Neural progenitor cell (in vitro differentiated cells): Measurements from ENCODE around the gene FHOD1. TPM values are rescaled to one million over a fixed set of nuclear protein-coding genes. Genes with fewer than 3 reads are reported as not detected.

Experiments used
- DNase-seq: peaks from one replicate; pipeline ENCODE4 v3.0.0-alpha.2; 2016; ENCODE audit warnings: low spot score
- H2AFZ ChIP-seq: fragments of 200-600 bp; sonication (generic); replicated peaks from 2 replicates; pipeline ENCODE4 v1.6.1; 2016; ENCODE audit warnings: antibody characterized with exemption
- H3F3A ChIP-seq: fragments of 200-600 bp; sonication (generic); 2 replicates; pipeline ENCODE4 v1.6.1; 2016; ENCODE audit warnings: antibody characterized with exemption, low read depth
- H3K27ac ChIP-seq: fragments of 200-600 bp; sonication (generic); 2 replicates; pipeline ENCODE4 v1.5.1; 2016; ENCODE audit warnings: mild to moderate bottlenecking
- H3K27me3 ChIP-seq: fragments of 200-600 bp; sonication (generic); 2 replicates; pipeline ENCODE4 v1.6.1; 2016; ENCODE audit warnings: mild to moderate bottlenecking, moderate library complexity
- H3K36me3 ChIP-seq: fragments of 200-600 bp; sonication (generic); 2 replicates; pipeline ENCODE4 v1.5.1; 2016
- H3K4me1 ChIP-seq: fragments of 200-600 bp; sonication (generic); 2 replicates; pipeline ENCODE4 v1.6.1; 2016; ENCODE audit warnings: mixed run types
- H3K4me2 ChIP-seq: fragments of 200-600 bp; sonication (generic); 2 replicates; pipeline ENCODE4 v1.6.1; 2016
- H3K4me3 ChIP-seq: fragments of 200-600 bp; sonication (generic); 2 replicates; pipeline ENCODE4 v1.5.1; 2016
- H3K79me2 ChIP-seq: fragments of 200-600 bp; sonication (generic); 2 replicates; pipeline ENCODE4 v1.6.1; 2016; ENCODE audit warnings: low read depth
- H3K9ac ChIP-seq: fragments of 200-600 bp; sonication (generic); 2 replicates; pipeline ENCODE4 v1.6.1; 2016
- H3K9me3 ChIP-seq: fragments of 200-600 bp; sonication (generic); 2 replicates; pipeline ENCODE4 v1.5.1; 2016; ENCODE audit warnings: low read depth
- H4K20me1 ChIP-seq: fragments of 200-600 bp; sonication (generic); 2 replicates; pipeline ENCODE4 v1.6.1; 2016; ENCODE audit warnings: low read depth
- H3K27ac Mint-ChIP-seq: 3 replicates; pipeline ENCODE4 v1.8.0; 2021; ENCODE audit warnings: mixed read lengths
- H3K27me3 Mint-ChIP-seq: 2 replicates; pipeline ENCODE4 v1.8.0; 2022; ENCODE audit warnings: low read depth, mild to moderate bottlenecking, inconsistent platforms, moderate library complexity, mixed read lengths; ENCODE audit not compliant: insufficient read depth
- H3K36me3 Mint-ChIP-seq: 3 replicates; pipeline ENCODE4 v1.8.0; 2021; ENCODE audit warnings: mixed read lengths
- H3K4me1 Mint-ChIP-seq: 3 replicates; pipeline ENCODE4 v1.8.0; 2021; ENCODE audit warnings: mixed read lengths
- H3K4me3 Mint-ChIP-seq: 3 replicates; pipeline ENCODE4 v1.8.0; 2021; ENCODE audit warnings: mild to moderate bottlenecking, moderate library complexity, mixed read lengths
- H3K9me3 Mint-ChIP-seq: 3 replicates; pipeline ENCODE4 v1.8.0; 2020; ENCODE audit warnings: mixed read lengths
- EZH2 ChIP-seq: fragments of 200-600 bp; sonication (generic); IDR thresholded peaks from 2 replicates; pipeline ENCODE4 v1.6.1; 2017; ENCODE audit warnings: antibody characterized with exemption, mild to moderate bottlenecking, moderate library complexity
- EZH2phosphoT487 ChIP-seq: fragments of 200-600 bp; sonication (generic); IDR thresholded peaks from 2 replicates; pipeline ENCODE4 v1.6.1; 2017; ENCODE audit warnings: antibody characterized with exemption
- total RNA-seq: library from RNA; depleted of rRNA; stranded (reverse); fragments of >200 nt; gene quantifications from 2 replicates; pipeline ENCODE4 v1.2.3, GENCODE V29; 2015; ENCODE audit warnings: low replicate concordance
- TF ChIP-seq, protein P1 (sequence below): fragments of 200-600 bp; sonication (generic); IDR thresholded peaks from 2 replicates; pipeline ENCODE4 v1.5.1; 2017; ENCODE audit warnings: antibody characterized with exemption, mild to moderate bottlenecking

FHOD1 gene
- total RNA-seq, 1 donor from 2014 or later = 5.5 TPM

DNA sequence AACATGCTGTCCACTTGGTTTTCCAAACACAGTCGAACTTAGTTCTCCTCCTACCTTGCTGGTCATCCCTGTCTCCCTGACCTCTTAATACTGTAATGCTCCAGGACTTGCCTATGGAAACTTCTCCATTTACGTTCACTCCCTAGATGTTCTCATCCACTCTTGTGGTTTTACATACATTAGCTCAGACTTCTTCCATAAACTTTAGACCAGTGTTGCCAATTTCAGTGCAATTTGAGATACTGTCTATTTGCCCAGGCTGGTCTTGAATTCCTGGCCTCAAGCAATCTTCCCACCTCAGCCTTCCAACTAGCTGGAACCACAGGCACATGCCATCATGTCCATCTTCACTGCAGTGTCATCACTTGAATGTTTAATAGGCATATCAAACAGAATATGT is 65.0 kb downstream of the FHOD1 start:
- no peaks in the 10 kb centered on the region for H3K36me3 ChIP-seq
- no peak overlapping the region for H2AFZ ChIP-seq
- TF ChIP-seq EZH2phosphoT487 (no peak), EZH2 (no peak)
- TF ChIP-seq, protein P1, sequence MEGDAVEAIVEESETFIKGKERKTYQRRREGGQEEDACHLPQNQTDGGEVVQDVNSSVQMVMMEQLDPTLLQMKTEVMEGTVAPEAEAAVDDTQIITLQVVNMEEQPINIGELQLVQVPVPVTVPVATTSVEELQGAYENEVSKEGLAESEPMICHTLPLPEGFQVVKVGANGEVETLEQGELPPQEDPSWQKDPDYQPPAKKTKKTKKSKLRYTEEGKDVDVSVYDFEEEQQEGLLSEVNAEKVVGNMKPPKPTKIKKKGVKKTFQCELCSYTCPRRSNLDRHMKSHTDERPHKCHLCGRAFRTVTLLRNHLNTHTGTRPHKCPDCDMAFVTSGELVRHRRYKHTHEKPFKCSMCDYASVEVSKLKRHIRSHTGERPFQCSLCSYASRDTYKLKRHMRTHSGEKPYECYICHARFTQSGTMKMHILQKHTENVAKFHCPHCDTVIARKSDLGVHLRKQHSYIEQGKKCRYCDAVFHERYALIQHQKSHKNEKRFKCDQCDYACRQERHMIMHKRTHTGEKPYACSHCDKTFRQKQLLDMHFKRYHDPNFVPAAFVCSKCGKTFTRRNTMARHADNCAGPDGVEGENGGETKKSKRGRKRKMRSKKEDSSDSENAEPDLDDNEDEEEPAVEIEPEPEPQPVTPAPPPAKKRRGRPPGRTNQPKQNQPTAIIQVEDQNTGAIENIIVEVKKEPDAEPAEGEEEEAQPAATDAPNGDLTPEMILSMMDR = no peak
- H3K27ac Mint-ChIP-seq = no peak overlapping the region
- H3K36me3 Mint-ChIP-seq = peaks cover 1% of the 10 kb centered on the region
- no peak overlapping the region for H3K9ac ChIP-seq
- peaks cover 21% of the 10 kb centered on the region for H3K27me3 Mint-ChIP-seq
- H3K9me3 ChIP-seq = no peaks in the 10 kb centered on the region
- peak overlapping the region; percentile 96 for H3K4me2 ChIP-seq
- no peak for DNase-seq
- peaks cover 11% of the 10 kb centered on the region for H3K79me2 ChIP-seq
- H3K4me1 ChIP-seq = peaks cover 12% of the 10 kb centered on the region
- peaks cover 56% of the 10 kb centered on the region for H3K27me3 ChIP-seq
- no peak overlapping the region for H3K4me3 ChIP-seq
- no peaks in the 10 kb centered on the region for H3K9me3 Mint-ChIP-seq
- peaks cover 57% of the 10 kb centered on the region for H4K20me1 ChIP-seq
- no peak overlapping the region for H3K27ac ChIP-seq
- H3K4me1 Mint-ChIP-seq = peaks cover 14% of the 10 kb centered on the region
- peaks cover 15% of the 10 kb centered on the region for H3F3A ChIP-seq
- H3K4me3 Mint-ChIP-seq = no peak overlapping the region

DNA sequence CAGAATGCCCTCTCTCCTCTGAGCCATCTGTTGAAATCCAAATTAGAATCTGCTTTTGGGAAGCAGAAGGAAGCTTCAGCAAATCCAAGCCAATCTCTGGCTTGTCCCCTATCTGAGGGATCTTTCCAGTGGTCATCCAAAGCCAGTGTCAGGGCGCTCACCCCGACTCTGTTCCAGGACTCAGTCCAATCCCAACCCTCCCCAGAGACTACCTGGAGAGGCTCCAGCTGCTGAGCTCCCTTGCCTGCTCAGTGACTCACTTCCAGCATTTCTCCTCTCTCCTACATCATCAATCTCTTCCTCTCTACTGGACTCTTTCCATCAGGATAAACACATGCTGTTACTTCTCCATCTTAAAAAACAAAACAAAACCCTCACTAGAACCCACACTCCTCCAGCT is 65.9 kb downstream of the FHOD1 start:
- no peaks in the 10 kb centered on the region for H3K9me3 Mint-ChIP-seq

DNA sequence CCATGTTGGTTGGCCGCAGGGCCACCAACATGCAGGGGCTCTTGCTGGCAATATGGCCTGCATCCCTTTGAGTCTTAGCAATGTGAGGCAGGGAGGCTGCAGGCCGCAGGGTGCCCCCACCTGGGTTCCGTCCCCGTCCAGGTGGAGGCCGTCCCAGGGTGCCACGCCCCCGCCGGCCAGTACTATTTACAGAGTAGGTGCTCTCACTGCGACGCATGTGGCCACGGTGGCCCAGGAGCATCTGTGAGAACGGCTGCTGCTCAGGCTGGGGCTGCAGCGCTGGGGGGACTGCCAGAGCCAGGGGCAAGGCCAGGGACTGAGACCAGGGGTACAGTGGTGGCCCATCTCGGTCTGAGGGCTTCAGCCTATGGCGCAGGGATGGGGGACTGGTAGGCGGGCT is 67.1 kb downstream of the FHOD1 start:
- no peaks in the 10 kb centered on the region for H3K36me3 ChIP-seq
- Mint-ChIP-seq H3K27ac (no peak overlapping the region), H3K9me3 (no peaks in the 10 kb centered on the region), H3K27me3 (peaks cover 23% of the 10 kb centered on the region), H3K4me1 (peaks cover 7% of the 10 kb centered on the region), H3K36me3 (peaks cover 4% of the 10 kb centered on the region), H3K4me3 (no peak overlapping the region)
- no peak overlapping the region for H3K4me2 ChIP-seq
- H3K27me3 ChIP-seq = peaks cover 57% of the 10 kb centered on the region
- H3K9ac ChIP-seq = no peak overlapping the region
- H2AFZ ChIP-seq = no peak overlapping the region
- H3F3A ChIP-seq = peaks cover 15% of the 10 kb centered on the region
- peaks cover 11% of the 10 kb centered on the region for H3K79me2 ChIP-seq
- no peak for DNase-seq
- H4K20me1 ChIP-seq = peaks cover 61% of the 10 kb centered on the region
- TF ChIP-seq EZH2 (no peak), EZH2phosphoT487 (no peak)
- TF ChIP-seq, protein P1 = no peak
- H3K27ac ChIP-seq = no peak overlapping the region
- H3K4me1 ChIP-seq = peaks cover 12% of the 10 kb centered on the region
- no peaks in the 10 kb centered on the region for H3K9me3 ChIP-seq
- no peak overlapping the region for H3K4me3 ChIP-seq

More for the DNA sequence above, 65.9 kb downstream of the FHOD1 start:
- Mint-ChIP-seq H3K4me3 (no peak overlapping the region), H3K27ac (no peak overlapping the region), H3K36me3 (peaks cover 1% of the 10 kb centered on the region), H3K4me1 (peaks cover 14% of the 10 kb centered on the region), H3K27me3 (peaks cover 21% of the 10 kb centered on the region)
- Histone ChIP-seq H3K36me3 (no peaks in the 10 kb centered on the region), H3K9ac (no peak overlapping the region), H4K20me1 (peaks cover 62% of the 10 kb centered on the region), H3K27me3 (peaks cover 57% of the 10 kb centered on the region), H3K9me3 (no peaks in the 10 kb centered on the region), H3F3A (peaks cover 15% of the 10 kb centered on the region), H3K27ac (no peak overlapping the region), H3K4me1 (peaks cover 12% of the 10 kb centered on the region), H3K4me3 (no peak overlapping the region), H2AFZ (no peak overlapping the region), H3K4me2 (no peak overlapping the region), H3K79me2 (peaks cover 11% of the 10 kb centered on the region)
- TF ChIP-seq EZH2phosphoT487 = no peak
- DNase-seq = no peak

DNA sequence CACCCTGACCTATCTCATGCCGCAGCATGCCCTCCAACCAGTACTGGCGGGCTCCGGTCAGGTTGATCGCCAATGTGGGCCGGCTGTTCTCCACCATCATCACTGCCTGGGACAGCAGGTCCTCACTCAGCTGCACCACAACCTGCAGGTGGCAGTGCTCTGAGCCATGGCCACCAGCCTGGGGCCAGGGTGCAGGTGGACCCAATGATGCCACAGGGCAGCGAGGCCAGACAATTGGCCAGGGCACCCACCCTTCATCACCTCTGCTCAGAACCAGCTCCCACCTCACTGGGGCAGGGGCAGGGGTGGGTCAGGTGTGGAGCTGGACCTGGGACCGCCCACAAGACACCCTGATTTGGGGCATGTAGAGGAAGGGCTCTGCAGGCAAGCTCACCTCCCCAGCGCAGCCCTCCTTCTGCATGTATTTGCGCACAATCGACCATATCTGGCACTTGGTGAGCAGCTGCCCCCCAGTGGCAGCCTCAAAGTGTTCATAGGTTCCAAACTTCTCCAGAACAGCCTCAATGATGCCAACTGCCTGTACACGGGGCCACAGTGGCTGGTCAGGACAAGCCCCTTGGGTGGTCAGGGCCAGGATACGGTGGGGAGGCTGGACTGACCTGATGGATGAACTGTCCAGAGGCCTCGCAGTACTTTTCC is 67.7 kb downstream of the FHOD1 start:
- no peak overlapping the region for H2AFZ ChIP-seq
- H4K20me1 ChIP-seq = peaks cover 61% of the 10 kb centered on the region
- H3K27me3 ChIP-seq = peaks cover 57% of the 10 kb centered on the region
- no peaks in the 10 kb centered on the region for H3K36me3 ChIP-seq
- no peak overlapping the region for H3K4me2 ChIP-seq
- TF ChIP-seq EZH2 = no peak
- no peak for TF ChIP-seq EZH2phosphoT487
- TF ChIP-seq, protein P1 = peak; percentile 12
- Mint-ChIP-seq H3K36me3 (peaks cover 4% of the 10 kb centered on the region), H3K4me1 (peaks cover 5% of the 10 kb centered on the region), H3K4me3 (no peak overlapping the region), H3K9me3 (no peaks in the 10 kb centered on the region), H3K27me3 (peaks cover 24% of the 10 kb centered on the region), H3K27ac (no peak overlapping the region)
- H3K79me2 ChIP-seq = peaks cover 11% of the 10 kb centered on the region
- no peak overlapping the region for H3K9ac ChIP-seq
- H3K4me3 ChIP-seq = no peak overlapping the region
- peaks cover 10% of the 10 kb centered on the region for H3F3A ChIP-seq
- DNase-seq = no peak
- H3K4me1 ChIP-seq = peaks cover 9% of the 10 kb centered on the region
- no peak overlapping the region for H3K27ac ChIP-seq
- no peaks in the 10 kb centered on the region for H3K9me3 ChIP-seq
